Measurements from ENCODE around the gene SFTPA1.
"Not testable (repeated sequence)": the region's sequence is repeated elsewhere in the genome, so short reads cannot be mapped to it uniquely, and the experiment has no call there.

Gene SFTPA1

GRCh38 chr10:79610601-79611191 lies at the start of gene SFTPA1:
SFTPA1 (plus strand) TSS chr10:79610939; CDS start chr10:79611826, 887 bp downstream.
- DNase-seq: no peak

- no peak for DNase-seq
Measured at GRCh38 chr10:79561257-79561656, 49.5 kb upstream of the SFTPA1 start.

- DNase-seq: peak; percentile 62
Measured at GRCh38 chr10:79562135-79562756, 48.5 kb upstream of the SFTPA1 start.

- no peak for DNase-seq
Measured at GRCh38 chr10:79563426-79563825, 47.3 kb upstream of the SFTPA1 start.

GRCh38 chr10:79570624-79571023 lies 40.1 kb upstream of the SFTPA1 start:
- DNase-seq: not testable (repeated sequence)

GRCh38 chr10:79579361-79579760 lies 31.4 kb upstream of the SFTPA1 start:
- no peak for DNase-seq

GRCh38 chr10:79581044-79581443 lies 29.7 kb upstream of the SFTPA1 start:
- DNase-seq: no peak

GRCh38 chr10:79582096-79582495 lies 28.6 kb upstream of the SFTPA1 start:
- DNase-seq: no peak

- not testable (repeated sequence) for DNase-seq
Measured at GRCh38 chr10:79582954-79583353, 27.8 kb upstream of the SFTPA1 start.

GRCh38 chr10:79583488-79584024 lies 27.2 kb upstream of the SFTPA1 start:
- DNase-seq: no peak

- no peak for DNase-seq
Measured at GRCh38 chr10:79585870-79586527, 24.7 kb upstream of the SFTPA1 start.

- no peak for DNase-seq
Measured at GRCh38 chr10:79586933-79587332, 23.8 kb upstream of the SFTPA1 start.

GRCh38 chr10:79588800-79589199 lies 21.9 kb upstream of the SFTPA1 start:
- no peak for DNase-seq

- DNase-seq: no peak
Measured at GRCh38 chr10:79593377-79593776, 17.4 kb upstream of the SFTPA1 start.

- not testable (repeated sequence) for DNase-seq
Measured at GRCh38 chr10:79594565-79594964, 16.2 kb upstream of the SFTPA1 start.

- DNase-seq: no peak
Measured at GRCh38 chr10:79595510-79595909, 15.2 kb upstream of the SFTPA1 start.

GRCh38 chr10:79599644-79600043 lies 11.1 kb upstream of the SFTPA1 start:
- not testable (repeated sequence) for DNase-seq

- no peak for DNase-seq
Measured at GRCh38 chr10:79601939-79602338, 8.8 kb upstream of the SFTPA1 start.

- DNase-seq: no peak
Measured at GRCh38 chr10:79602953-79603352, 7.8 kb upstream of the SFTPA1 start.

GRCh38 chr10:79604294-79604693 lies 6.4 kb upstream of the SFTPA1 start:
- DNase-seq: no peak

- DNase-seq: no peak
Measured at GRCh38 chr10:79605308-79605707, 5.4 kb upstream of the SFTPA1 start.

- peak; percentile 41 for DNase-seq
Measured at GRCh38 chr10:79608505-79609375, 2.0 kb upstream of the SFTPA1 start.

Measured in hematopoietic multipotent progenitor cell treated with erythropoietin and hydrocortisone succinate and interleukin-3 and kit ligand, for 8 days (in vitro differentiated cells).